SU-DHL-6 (cell line): ENCODE data around the gene PF4V1.

ENCODE experiments used
- H2AFZ ChIP-seq: fragments of 200-600 bp; sonication (generic); 2 replicates; pipeline ENCODE4 v1.6.1; 2014; ENCODE audit warnings: low read depth, mild to moderate bottlenecking, moderate library complexity, mixed read lengths, antibody characterized with exemption, low read length; ENCODE audit not compliant: severe bottlenecking
- H3F3A ChIP-seq: fragments of 200-600 bp; shearing (Covaris generic); 2 replicates; pipeline ENCODE4 v1.6.0; 2016; ENCODE audit warnings: antibody characterized with exemption, mild to moderate bottlenecking; ENCODE audit not compliant: insufficient read depth
- H3K27ac ChIP-seq: fragments of 200-600 bp; sonication (generic); 2 replicates; pipeline ENCODE4 v1.5.1; 2016; ENCODE audit warnings: low read depth, mild to moderate bottlenecking, low read length, moderate library complexity, mixed read lengths
- H3K27me3 ChIP-seq: fragments of 200-600 bp; sonication (generic), shearing (Covaris generic); 2 replicates; pipeline ENCODE4 v1.6.0; 2014; ENCODE audit warnings: mild to moderate bottlenecking, low read length
- H3K36me3 ChIP-seq: fragments of 200-600 bp; sonication (generic); 2 replicates; pipeline ENCODE4 v1.6.1; 2014; ENCODE audit warnings: mild to moderate bottlenecking, low read length, mixed read lengths
- H3K4me2 ChIP-seq: fragments of 300-600, 200-600 bp; shearing (Covaris generic), sonication (generic); 2 replicates; pipeline ENCODE4 v1.6.0; 2014; ENCODE audit warnings: low read length, low read depth, mild to moderate bottlenecking; ENCODE audit not compliant: poor library complexity, severe bottlenecking
- H3K4me3 ChIP-seq: fragments of 200-600 bp; sonication (generic); 2 replicates; pipeline ENCODE4 v1.5.1; 2014; ENCODE audit warnings: antibody characterized with exemption, low read length, mild to moderate bottlenecking, mixed read lengths; ENCODE audit not compliant: insufficient read depth, poor library complexity, severe bottlenecking
- H3K79me2 ChIP-seq: fragments of 200-600 bp; sonication (generic); 2 replicates; pipeline ENCODE4 v1.6.1; 2014; ENCODE audit warnings: mild to moderate bottlenecking, low read length, moderate library complexity; ENCODE audit not compliant: insufficient read depth
- H3K9ac ChIP-seq: fragments of 200-600 bp; sonication (generic); 2 replicates; pipeline ENCODE4 v1.7.0; 2014; ENCODE audit warnings: mild to moderate bottlenecking, low read length
- H3K9me2 ChIP-seq: fragments of 200-600 bp; sonication (generic); replicated peaks from 2 replicates; pipeline ENCODE4 v1.6.1; 2014; ENCODE audit warnings: low read length; ENCODE audit not compliant: insufficient read depth
- H3K9me3 ChIP-seq: fragments of 200-600 bp; sonication (generic); 2 replicates; pipeline ENCODE4 v1.6.1; 2014; ENCODE audit warnings: low read length, mixed read lengths; ENCODE audit not compliant: insufficient read depth
- H4K20me1 ChIP-seq: fragments of 200-600 bp; sonication (generic); 2 replicates; pipeline ENCODE4 v1.6.1; 2014; ENCODE audit warnings: low read depth, mild to moderate bottlenecking, antibody characterized with exemption, low read length, moderate library complexity, mixed read lengths
- EZH2phosphoT487 ChIP-seq: fragments of 200-600 bp; sonication (generic), shearing (Covaris generic); conservative IDR thresholded peaks from 2 replicates; pipeline ENCODE4 v1.6.1; 2018; ENCODE audit warnings: mild to moderate bottlenecking, antibody characterized with exemption, low read length, moderate library complexity, mixed read lengths
- TF ChIP-seq, protein P1 (sequence below): fragments of 200-600 bp; sonication (generic); IDR thresholded peaks from one replicate; pipeline ENCODE4 v1.5.1; 2017; ENCODE audit warnings: antibody characterized with exemption, mild to moderate bottlenecking, low read length, moderate library complexity; ENCODE audit not compliant: insufficient read depth, poor library complexity, severe bottlenecking

PF4V1 gene

DNA sequence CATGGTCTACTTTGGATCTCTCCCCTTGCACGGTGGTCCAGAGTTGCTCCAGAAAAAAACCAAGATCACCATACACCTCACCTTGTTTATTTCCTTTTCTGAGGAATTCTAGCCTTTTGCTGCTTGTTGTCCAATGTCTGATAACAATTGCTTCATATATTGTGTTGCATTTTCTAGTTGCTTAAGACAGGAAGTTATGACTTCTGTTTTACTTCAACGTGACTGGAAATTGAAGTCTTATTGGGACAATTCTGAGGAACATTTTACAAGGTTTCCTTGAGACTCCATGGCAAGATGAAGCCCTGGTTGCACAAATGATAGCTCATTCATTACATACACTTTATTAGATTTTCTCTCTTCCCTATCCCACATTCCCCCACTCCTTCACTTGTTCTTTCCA lies 21.3 kb downstream of the PF4V1 start:
- Histone ChIP-seq H3K9me2 (no peaks in the 10 kb centered on the region), H3K4me3 (no peak overlapping the region), H2AFZ (no peak overlapping the region), H3K9me3 (no peaks in the 10 kb centered on the region), H3K27me3 (no peaks in the 10 kb centered on the region), H3K36me3 (no peaks in the 10 kb centered on the region), H3F3A (no peaks in the 10 kb centered on the region), H4K20me1 (no peaks in the 10 kb centered on the region), H3K79me2 (no peaks in the 10 kb centered on the region), H3K4me2 (no peak overlapping the region), H3K27ac (no peak overlapping the region), H3K9ac (no peak overlapping the region)
- no peak for TF ChIP-seq EZH2phosphoT487
- TF ChIP-seq, protein P1, sequence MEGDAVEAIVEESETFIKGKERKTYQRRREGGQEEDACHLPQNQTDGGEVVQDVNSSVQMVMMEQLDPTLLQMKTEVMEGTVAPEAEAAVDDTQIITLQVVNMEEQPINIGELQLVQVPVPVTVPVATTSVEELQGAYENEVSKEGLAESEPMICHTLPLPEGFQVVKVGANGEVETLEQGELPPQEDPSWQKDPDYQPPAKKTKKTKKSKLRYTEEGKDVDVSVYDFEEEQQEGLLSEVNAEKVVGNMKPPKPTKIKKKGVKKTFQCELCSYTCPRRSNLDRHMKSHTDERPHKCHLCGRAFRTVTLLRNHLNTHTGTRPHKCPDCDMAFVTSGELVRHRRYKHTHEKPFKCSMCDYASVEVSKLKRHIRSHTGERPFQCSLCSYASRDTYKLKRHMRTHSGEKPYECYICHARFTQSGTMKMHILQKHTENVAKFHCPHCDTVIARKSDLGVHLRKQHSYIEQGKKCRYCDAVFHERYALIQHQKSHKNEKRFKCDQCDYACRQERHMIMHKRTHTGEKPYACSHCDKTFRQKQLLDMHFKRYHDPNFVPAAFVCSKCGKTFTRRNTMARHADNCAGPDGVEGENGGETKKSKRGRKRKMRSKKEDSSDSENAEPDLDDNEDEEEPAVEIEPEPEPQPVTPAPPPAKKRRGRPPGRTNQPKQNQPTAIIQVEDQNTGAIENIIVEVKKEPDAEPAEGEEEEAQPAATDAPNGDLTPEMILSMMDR, result no peak

DNA sequence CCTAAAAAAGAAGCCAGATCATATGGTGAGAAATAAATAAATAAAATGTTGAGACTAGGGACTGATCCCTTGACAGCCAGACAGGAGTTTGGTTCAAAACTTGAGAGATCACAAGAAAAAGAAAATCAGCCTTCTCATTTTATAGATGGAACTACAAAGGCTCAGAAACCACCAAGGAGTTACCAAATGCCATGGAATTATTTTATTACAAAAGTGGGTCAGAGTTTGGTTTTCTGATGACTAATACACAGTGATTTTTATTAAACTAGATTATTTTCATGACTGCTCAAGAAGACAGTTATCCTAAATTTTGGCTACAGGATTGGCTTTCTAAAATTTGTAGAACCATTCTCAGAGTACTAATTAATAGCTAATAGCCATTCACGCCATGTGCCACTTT lies 22.3 kb downstream of the PF4V1 start:
- Histone ChIP-seq H3K4me2 (no peak overlapping the region), H4K20me1 (no peaks in the 10 kb centered on the region), H3K27me3 (no peaks in the 10 kb centered on the region), H3K79me2 (no peaks in the 10 kb centered on the region), H3F3A (no peaks in the 10 kb centered on the region), H3K9me2 (no peaks in the 10 kb centered on the region), H3K36me3 (no peaks in the 10 kb centered on the region), H3K4me3 (no peak overlapping the region), H3K9me3 (no peaks in the 10 kb centered on the region), H2AFZ (no peak overlapping the region), H3K9ac (no peak overlapping the region), H3K27ac (no peak overlapping the region)
- TF ChIP-seq EZH2phosphoT487, result no peak

DNA sequence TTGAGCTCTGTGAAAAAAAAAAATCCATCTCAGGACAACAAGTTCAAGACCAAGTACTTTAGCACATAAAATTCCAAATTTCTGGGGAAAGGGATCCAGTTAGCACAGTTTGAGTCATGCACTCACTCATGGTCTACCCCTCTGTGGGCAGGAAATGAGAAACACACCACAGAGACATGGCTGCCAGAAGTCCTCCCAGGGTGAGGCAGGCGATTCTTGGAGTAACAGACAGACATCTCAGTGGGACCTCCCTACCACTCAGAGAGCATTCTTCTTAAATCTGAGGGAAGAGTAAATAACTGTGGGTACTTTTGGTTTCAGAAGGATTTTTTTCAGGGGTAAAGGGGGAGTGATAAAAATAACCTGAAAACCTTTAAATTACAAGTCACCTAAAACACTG lies 30.2 kb downstream of the PF4V1 start:
- H3K27me3 ChIP-seq, result no peaks in the 10 kb centered on the region
- no peak overlapping the region for H3K27ac ChIP-seq
- no peak overlapping the region for H2AFZ ChIP-seq
- H3K79me2 ChIP-seq, result no peaks in the 10 kb centered on the region
- H3K9me2 ChIP-seq, result no peaks in the 10 kb centered on the region
- no peak overlapping the region for H3K4me3 ChIP-seq
- TF ChIP-seq, protein P1, result no peak
- no peak for TF ChIP-seq EZH2phosphoT487
- no peaks in the 10 kb centered on the region for H4K20me1 ChIP-seq
- H3K36me3 ChIP-seq, result no peaks in the 10 kb centered on the region
- no peaks in the 10 kb centered on the region for H3K9me3 ChIP-seq
- no peak overlapping the region for H3K4me2 ChIP-seq
- no peak overlapping the region for H3K9ac ChIP-seq
- H3F3A ChIP-seq, result no peaks in the 10 kb centered on the region

DNA sequence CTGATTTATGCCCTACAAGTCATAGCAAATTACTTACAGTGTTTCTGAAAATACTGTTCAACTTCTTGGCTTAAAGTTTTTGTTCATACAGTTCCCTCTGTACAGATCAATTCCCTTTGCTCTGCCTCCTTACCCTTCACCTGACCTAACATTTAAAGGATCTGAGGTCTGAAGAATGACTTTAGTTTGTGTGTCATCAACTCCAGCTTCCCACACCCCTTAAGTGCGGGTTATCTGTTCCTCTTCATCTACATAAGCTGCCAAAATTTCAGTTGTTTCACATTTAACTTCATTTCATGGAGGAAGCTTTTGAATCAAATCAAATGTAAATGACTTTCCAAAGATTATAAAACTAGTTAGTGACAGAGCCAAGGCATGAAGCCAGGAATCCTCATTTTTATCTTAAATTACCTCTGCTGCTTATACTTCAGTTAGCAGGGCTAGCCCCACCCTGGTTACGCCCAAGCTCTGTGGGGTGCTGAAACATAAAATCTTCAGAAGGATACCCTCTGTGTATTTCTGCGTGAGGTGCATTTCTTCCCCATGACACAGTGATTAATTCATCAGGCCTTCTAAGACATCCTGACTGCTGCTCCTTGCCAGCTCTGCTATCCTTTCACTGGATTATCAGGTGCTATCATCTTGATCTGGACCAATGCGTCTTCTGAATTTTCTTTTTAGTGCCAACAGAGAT lies 32.6 kb downstream of the PF4V1 start:
- no peak overlapping the region for H3K4me3 ChIP-seq
- no peaks in the 10 kb centered on the region for H3K9me2 ChIP-seq
- no peak overlapping the region for H3K4me2 ChIP-seq
- no peaks in the 10 kb centered on the region for H3K79me2 ChIP-seq
- H3K9me3 ChIP-seq, result no peaks in the 10 kb centered on the region
- no peak overlapping the region for H3K9ac ChIP-seq
- no peak overlapping the region for H3K27ac ChIP-seq
- H3K36me3 ChIP-seq, result no peaks in the 10 kb centered on the region
- no peaks in the 10 kb centered on the region for H4K20me1 ChIP-seq
- no peaks in the 10 kb centered on the region for H3F3A ChIP-seq
- H2AFZ ChIP-seq, result no peak overlapping the region
- TF ChIP-seq, protein P1, result no peak
- no peak for TF ChIP-seq EZH2phosphoT487
- no peaks in the 10 kb centered on the region for H3K27me3 ChIP-seq
